HG03575 (cell line): ENCODE data around the gene SLC6A20.

Source experiments
- ATAC-seq: cut with Tn5 transposase; IDR thresholded peaks from one replicate; pipeline ENCODE4 v1.9.1; 2021; ENCODE audit not compliant: unreplicated experiment, insufficient number of reproducible peaks, low FRiP score; ENCODE audit errors: extremely low read depth

The SLC6A20 gene

DNA sequence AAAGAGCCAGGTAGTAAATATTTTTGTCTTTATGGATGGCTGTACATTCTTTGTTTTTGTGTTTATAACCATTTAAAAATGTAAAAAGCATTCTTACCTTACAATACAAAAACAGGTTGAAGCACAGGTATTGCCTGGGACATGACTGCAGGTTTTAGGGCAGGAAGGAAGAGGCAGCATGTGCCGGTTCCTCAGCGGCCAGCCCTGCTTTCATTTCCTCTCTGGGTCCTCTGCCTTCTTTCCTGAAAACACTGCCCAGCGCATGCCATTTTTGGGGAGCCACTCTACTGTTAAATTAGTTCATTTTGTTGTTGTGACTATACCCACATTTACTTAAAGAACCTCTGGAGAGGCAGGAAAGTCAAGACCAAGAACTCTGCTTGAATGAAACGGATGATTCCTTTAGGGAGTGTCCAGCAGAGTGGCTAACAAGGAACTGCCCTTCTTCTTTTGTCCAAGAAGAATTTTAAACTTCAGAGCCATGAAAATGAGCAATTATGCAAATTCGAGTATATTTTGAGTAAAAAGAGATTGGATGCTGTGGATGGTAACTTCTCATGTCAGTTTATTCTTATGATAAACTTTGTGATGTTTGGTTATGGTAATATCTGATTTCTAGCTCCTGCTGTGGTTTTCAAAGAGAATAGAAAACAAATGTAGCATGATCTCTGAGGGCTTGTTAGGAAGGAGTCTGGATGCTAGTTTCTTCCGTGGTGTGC is 54.4 kb downstream of the SLC6A20 start:
- ATAC-seq, result no peak

DNA sequence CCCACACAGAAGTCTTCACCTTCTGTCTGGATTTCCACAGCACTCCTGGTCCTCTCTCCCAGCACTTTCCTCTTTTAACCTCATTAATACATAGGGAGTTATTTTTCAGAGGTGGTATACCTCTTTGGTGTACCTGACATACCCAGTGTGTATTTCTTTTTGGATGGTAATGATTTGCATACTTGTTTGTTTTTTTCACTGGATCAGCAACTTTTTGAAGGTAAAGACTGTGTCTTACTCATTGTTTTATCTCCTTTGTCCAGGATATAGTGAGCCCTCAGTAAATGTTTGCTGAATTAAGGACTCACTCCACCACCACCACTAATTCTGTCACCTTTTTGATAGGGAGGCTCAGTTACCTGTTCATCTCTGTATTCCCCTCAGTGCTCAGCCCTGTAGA is 55.1 kb downstream of the SLC6A20 start:
- no peak for ATAC-seq

- no peak for ATAC-seq
Observed at GRCh38 chr3:45739991-45740390, 56.3 kb downstream of the SLC6A20 start.

GRCh38 chr3:45737234-45737633 is 59.1 kb downstream of the SLC6A20 start:
- ATAC-seq, result no peak

DNA sequence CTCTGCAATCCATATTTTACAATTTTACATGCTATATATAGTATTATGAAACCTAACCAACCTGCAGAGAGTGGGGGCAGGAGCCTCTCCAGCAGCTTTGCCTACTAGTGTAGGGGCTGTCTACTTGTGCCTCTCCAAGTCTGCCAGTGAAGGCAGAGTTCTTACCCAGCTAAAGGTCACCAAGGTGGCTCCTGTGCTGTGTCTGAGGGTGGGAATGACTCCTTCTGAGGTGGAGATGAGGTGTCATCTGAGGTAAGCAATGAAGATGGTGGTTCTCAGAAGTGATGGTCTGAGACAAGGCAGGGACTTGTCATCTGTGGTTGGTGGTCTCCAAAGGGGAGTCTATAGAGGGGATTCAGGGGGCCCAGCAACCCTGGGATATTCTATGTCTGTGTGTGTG is 59.6 kb downstream of the SLC6A20 start:
- no peak for ATAC-seq

GRCh38 chr3:45730409-45731154 is 65.8 kb downstream of the SLC6A20 start:
- no peak for ATAC-seq

DNA sequence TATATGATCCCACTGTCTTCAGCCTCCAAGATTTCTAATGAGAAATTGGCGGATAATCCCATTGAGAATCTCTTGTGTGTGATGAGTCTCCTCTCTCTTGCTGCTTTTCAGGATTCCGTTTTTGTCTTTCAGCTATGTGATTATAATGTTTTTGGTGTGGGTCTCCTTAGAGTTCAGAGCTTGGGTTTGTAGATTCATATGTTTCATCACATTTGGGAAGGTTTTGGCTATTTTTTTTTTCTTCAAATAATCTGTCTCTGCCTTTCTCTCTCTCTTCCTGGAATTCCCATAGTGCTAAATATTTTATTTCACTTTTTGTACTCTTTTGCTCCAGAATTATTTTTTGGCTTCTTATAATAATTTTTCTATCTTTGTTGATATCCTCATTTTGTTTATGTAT is 66.7 kb downstream of the SLC6A20 start:
- ATAC-seq, result no peak

DNA sequence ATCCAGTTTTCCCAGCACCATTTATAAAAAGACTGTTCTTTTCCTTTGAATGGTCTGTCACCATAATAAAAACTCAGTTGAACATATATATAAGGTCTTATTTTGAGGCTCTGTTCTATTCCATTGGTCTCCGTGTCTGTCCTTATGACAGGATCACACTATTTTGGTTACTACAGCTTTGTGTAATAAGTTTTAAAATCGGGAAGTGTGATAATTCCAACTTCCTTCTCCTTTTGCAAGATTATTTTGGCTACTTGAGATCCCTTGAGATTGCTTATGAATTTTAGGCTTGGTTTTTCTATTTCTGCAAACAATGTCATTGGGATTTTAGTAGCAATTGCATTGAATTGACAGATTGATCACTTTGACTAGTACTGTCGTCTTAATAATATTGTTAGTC is 71.4 kb downstream of the SLC6A20 start:
- ATAC-seq, result no peak

DNA sequence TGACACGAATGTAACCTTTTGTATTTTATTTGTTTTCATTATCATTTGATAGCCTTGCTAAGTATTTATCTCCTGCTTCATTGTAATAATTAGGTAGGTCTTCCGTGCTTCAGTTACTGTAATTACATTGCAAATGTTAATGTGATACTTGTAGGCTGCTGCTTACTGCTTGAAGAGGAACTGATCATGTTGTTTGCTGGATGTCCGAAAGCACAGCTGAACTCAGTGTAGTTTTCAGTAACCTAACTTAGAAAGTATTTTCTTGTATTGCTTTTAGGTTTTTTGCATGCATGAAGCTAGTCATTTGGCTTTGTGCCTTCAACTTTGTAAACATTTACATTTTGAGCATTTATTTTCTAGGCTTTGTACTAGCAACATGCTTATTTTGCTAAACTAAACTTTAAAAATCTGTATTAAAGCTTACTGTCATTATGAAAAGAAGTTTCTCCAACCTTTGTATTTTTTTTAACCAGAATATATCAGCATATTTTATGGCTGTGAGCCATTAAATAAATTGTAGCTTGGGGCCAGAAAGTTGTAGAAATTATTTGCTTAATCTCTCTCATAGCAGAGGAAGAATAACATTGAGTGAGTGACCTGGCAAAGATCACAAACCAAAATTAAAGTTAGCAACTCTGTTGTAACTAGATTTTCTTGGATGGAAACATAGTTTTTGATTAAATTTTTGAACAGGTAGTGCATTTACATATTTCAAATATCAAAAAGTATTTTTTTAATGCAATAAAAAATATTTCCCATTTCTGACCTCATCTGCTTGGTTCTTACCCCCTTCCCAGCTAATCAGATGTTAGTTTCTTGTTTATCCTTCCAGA is 76.5 kb downstream of the SLC6A20 start:
- ATAC-seq, result no peak

DNA sequence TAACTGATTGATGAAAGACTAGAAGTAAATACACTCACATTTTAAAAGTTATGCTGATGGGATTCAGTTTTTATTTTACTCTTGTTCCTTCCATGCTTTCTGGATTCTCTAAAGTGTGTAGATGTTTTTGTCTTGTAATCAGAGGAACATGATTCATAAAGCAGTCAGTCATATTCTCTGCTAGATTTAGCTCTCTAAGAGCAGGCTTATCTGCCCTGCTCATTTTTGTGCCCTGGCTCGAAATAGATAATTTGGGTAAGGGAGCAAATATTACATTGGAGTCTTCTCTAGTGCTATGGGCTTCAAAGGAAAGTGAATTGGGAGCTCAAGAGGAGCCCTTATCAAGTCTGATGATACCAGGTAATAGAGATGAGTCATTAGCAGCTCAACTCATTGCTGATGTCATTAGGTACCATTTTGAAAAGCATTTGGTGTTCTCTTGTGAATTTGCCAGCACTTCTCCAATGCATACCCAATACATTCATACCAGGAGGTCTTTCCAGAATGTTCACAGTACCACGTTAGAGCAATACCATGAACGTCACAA is 79.5 kb downstream of the SLC6A20 start:
- no peak for ATAC-seq

DNA sequence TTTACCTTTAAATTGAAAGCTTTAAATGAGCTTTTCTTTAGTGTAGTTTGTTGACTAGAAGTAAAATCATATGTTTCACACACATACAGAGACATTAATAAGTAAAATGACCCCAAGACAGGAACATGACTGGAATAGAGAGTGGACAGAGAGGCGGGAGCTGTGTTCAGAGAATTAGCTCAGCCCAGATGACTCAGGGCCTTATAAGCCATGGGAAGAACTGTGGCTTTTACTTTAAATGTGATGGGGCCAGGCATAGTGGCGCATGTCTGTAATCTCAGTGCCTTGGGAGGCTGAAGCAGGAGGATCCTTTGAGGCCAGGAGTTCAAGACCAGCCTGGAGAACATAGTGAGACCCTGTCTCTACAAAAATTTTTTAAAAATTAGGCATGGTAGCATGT is 80.4 kb downstream of the SLC6A20 start:
- ATAC-seq, result no peak

- ATAC-seq, result no peak
Observed at GRCh38 chr3:45712434-45713110, 83.8 kb downstream of the SLC6A20 start.

DNA sequence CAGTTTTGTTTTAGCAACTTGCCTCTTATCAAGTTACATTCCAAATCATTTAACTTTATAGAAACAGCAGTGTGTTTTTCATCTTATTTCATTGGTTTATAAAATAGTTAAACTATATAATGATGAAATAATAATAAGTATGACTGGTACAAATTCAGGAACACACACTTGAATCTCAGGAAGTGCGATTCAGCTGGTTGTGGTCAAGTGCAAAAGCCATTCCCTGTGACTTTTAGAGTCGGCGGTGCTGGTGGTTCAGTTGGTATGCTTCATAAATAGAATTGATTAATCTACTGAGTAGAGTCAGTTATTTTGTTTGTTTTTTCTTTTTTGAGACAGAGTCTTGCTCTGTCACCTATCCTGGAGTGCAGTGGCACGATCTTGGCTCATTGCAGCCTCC is 84.4 kb downstream of the SLC6A20 start:
- no peak for ATAC-seq

GRCh38 chr3:45705839-45706808 is 90.2 kb downstream of the SLC6A20 start:
- no peak for ATAC-seq
